Putamen (tissue), 1 donor: ENCODE results near the gene MAML3.

ENCODE experiments used
- DNase-seq: peaks from one replicate; pipeline ENCODE4 v3.0.0-alpha.2; 2016; ENCODE audit warnings: low spot score

Gene MAML3

GRCh38 chr4:139921429-139922184 lies 232.4 kb downstream of the MAML3 start:
- DNase-seq = no peak

GRCh38 chr4:139920486-139921002 lies 233.4 kb downstream of the MAML3 start:
- no peak for DNase-seq

GRCh38 chr4:139919521-139919920 lies 234.5 kb downstream of the MAML3 start:
- DNase-seq = peak; percentile 7

- DNase-seq = peak; percentile 40
Measured at GRCh38 chr4:139919004-139919403, 235.0 kb downstream of the MAML3 start.

- no peak for DNase-seq
Measured at GRCh38 chr4:139918591-139918990, 235.4 kb downstream of the MAML3 start.

- no peak for DNase-seq
Measured at GRCh38 chr4:139917896-139918295, 236.1 kb downstream of the MAML3 start.

GRCh38 chr4:139916041-139916440 lies 237.9 kb downstream of the MAML3 start:
- no peak for DNase-seq

- no peak for DNase-seq
Measured at GRCh38 chr4:139915037-139915436, 238.9 kb downstream of the MAML3 start.

GRCh38 chr4:139913995-139914598 lies 239.9 kb downstream of the MAML3 start:
- DNase-seq = no peak

- DNase-seq = no peak
Measured at GRCh38 chr4:139913398-139913990, 240.5 kb downstream of the MAML3 start.

GRCh38 chr4:139912445-139912844 lies 241.5 kb downstream of the MAML3 start:
- DNase-seq = no peak

- DNase-seq = no peak
Measured at GRCh38 chr4:139910106-139910505, 243.9 kb downstream of the MAML3 start.

GRCh38 chr4:139908636-139909437 lies 245.1 kb downstream of the MAML3 start:
- no peak for DNase-seq

GRCh38 chr4:139907001-139907809 lies 246.8 kb downstream of the MAML3 start:
- no peak for DNase-seq

GRCh38 chr4:139905489-139905888 lies 248.5 kb downstream of the MAML3 start:
- DNase-seq = no peak

- DNase-seq = no peak
Measured at GRCh38 chr4:139904406-139904805, 249.6 kb downstream of the MAML3 start.

- DNase-seq = no peak
Measured at GRCh38 chr4:139903845-139904244, 250.1 kb downstream of the MAML3 start.

- DNase-seq = no peak
Measured at GRCh38 chr4:139902321-139903320, 251.4 kb downstream of the MAML3 start.

GRCh38 chr4:139901531-139902320 lies 252.3 kb downstream of the MAML3 start:
- peak; percentile 10 for DNase-seq
